A549 (cell line): ENCODE results near the gene SHC1. TPM values are rescaled to one million over a fixed set of nuclear protein-coding genes. Genes with fewer than 3 reads are reported as not detected.
A peak's percentile ranks its signal among the peaks of the same experiment; 100 is the strongest.

Source experiments
- ATAC-seq, 2 experiments: fragments of 200-7000 bp in 1 of 2; fragments of >200 bp in 1 of 2; cut with Nextera tagmentation in 1 of 2; cut with Tn5 transposase in 1 of 2; 3 replicates each; pipeline versions ENCODE4 v1.8.0 to v1.9.1; 2018 to 2020; ENCODE audit warnings: mild to moderate bottlenecking in 1 of 2, moderate library complexity in 1 of 2
- CTCF ChIA-PET: fragments of 300-600 bp; sonication (Branson Sonifier 250); formaldehyde crosslinking; extraction: SDS; loops from one replicate; lab custom pipeline; 2021; ENCODE audit warnings: antibody characterized with exemption, inconsistent platforms; lab: Yijun Ruan, JAX
- POLR2A ChIA-PET: fragments of 350-600 bp; formaldehyde crosslinking; extraction: SDS; loops from one replicate; lab custom pipeline; 2021; ENCODE audit warnings: antibody characterized with exemption, inconsistent platforms; lab: Yijun Ruan, JAX
- DNase-seq, 2 experiments: peaks; one replicate each; pipeline versions ENCODE4 v3.0.0 to v3.0.0-alpha.2; 2011 to 2016; ENCODE audit warnings: low read depth in 1 of 2, low spot score in 1 of 2
- FAIRE-seq: peaks from 2 replicates; lab custom pipeline; 2011; peaks lifted over from hg19 to GRCh38; lab: Jason Lieb, UNC
- H3K27ac ChIP-seq, 2 experiments: fragments of >200 bp; sonication (Bioruptor Twin); formaldehyde crosslinking; 3 replicates each; pipeline ENCODE4 v1.5.1; 2016 to 2017
- H3K4me1 ChIP-seq: fragments of >200 bp; sonication (Bioruptor Twin); formaldehyde crosslinking; 3 replicates; pipeline ENCODE4 v1.6.1; 2016
- H3K4me2 ChIP-seq: fragments of >200 bp; sonication (Bioruptor Twin); formaldehyde crosslinking; 3 replicates; pipeline ENCODE4 v1.6.1; 2016
- H3K4me3 ChIP-seq: fragments of >200 bp; sonication (Bioruptor Twin); formaldehyde crosslinking; 3 replicates; pipeline ENCODE4 v1.5.1; 2016
- H3K9me3 ChIP-seq: fragments of >200 bp; sonication (Bioruptor Twin); formaldehyde crosslinking; 3 replicates; pipeline ENCODE4 v1.6.1; 2016
- BHLHE40 ChIP-seq: IDR thresholded peaks from 2 replicates; pipeline ENCODE4 v1.6.1; 2012; ENCODE audit warnings: low read depth, low read length, inconsistent platforms
- CBX2 ChIP-seq: fragments of 200-600 bp; sonication (generic); IDR thresholded peaks from 2 replicates; pipeline ENCODE4 v1.6.1; 2016; ENCODE audit warnings: low read depth, mild to moderate bottlenecking, borderline replicate concordance
- CHD2 ChIP-seq: fragments of 150-350 bp; IDR thresholded peaks from 2 replicates; pipeline ENCODE4 v1.6.1; 2014; ENCODE audit warnings: low read length; ENCODE audit not compliant: partially characterized antibody
- CTCF ChIP-seq: fragments of >200 bp; sonication (Bioruptor Twin); formaldehyde crosslinking; IDR thresholded peaks from 3 replicates; pipeline ENCODE4 v1.5.1; 2016
- EHF ChIP-seq: fragments of 250-450 bp; sonication (Bioruptor Pico); IDR thresholded peaks from 2 replicates; pipeline ENCODE4 v1.5.0; 2020; ENCODE audit warnings: mild to moderate bottlenecking
- ESRRA ChIP-seq: fragments of 150-350 bp; IDR thresholded peaks from 2 replicates; pipeline ENCODE4 v1.6.1; 2014; ENCODE audit warnings: mild to moderate bottlenecking, low read length, borderline replicate concordance
- FOSL2 ChIP-seq, 2 experiments: fragments of 450-650 bp in 1 of 2; fragments of >200 bp in 1 of 2; sonication (Bioruptor Twin) in 1 of 2; formaldehyde crosslinking; IDR thresholded peaks; 2 replicates each; pipeline versions ENCODE4 v1.5.0 to v1.6.1; 2016 to 2020; ENCODE audit warnings: mild to moderate bottlenecking in 1 of 2, moderate library complexity in 1 of 2
- FOXS1 ChIP-seq: fragments of 250-450 bp; sonication (Bioruptor Pico); IDR thresholded peaks from 2 replicates; pipeline ENCODE4 v1.5.0; 2020; ENCODE audit warnings: mild to moderate bottlenecking, moderate library complexity
- GATA3 ChIP-seq: IDR thresholded peaks from 2 replicates; pipeline ENCODE4 v1.6.1; 2012; ENCODE audit warnings: borderline replicate concordance
- HDAC2 ChIP-seq: fragments of 200-600 bp; sonication (generic); IDR thresholded peaks from 2 replicates; pipeline ENCODE4 v1.6.1; 2016
- HOXA7 ChIP-seq: fragments of 250-450 bp; sonication (Bioruptor Pico); IDR thresholded peaks from 2 replicates; pipeline ENCODE4 v1.5.0; 2020; ENCODE audit warnings: mild to moderate bottlenecking, moderate library complexity
- JUN ChIP-seq, 2 experiments: fragments of >200 bp; sonication (Bioruptor Twin); formaldehyde crosslinking; IDR thresholded peaks; 2 replicates in 1 of 2; 3 replicates in 1 of 2; pipeline ENCODE4 v1.6.1; 2016 to 2017
- MAZ ChIP-seq: fragments of 150-350 bp; IDR thresholded peaks from 2 replicates; pipeline ENCODE4 v1.6.1; 2014; ENCODE audit warnings: antibody characterized with exemption, low read depth, low read length, borderline replicate concordance
- NPAS2 ChIP-seq: fragments of 250-450 bp; sonication (Bioruptor Pico); IDR thresholded peaks from 2 replicates; pipeline ENCODE4 v1.8.0; 2022; ENCODE audit warnings: mild to moderate bottlenecking, moderate library complexity, borderline replicate concordance
- NR3C1 ChIP-seq: fragments of >200 bp; sonication (Bioruptor Twin); formaldehyde crosslinking; IDR thresholded peaks from 3 replicates; pipeline ENCODE4 v1.6.1; 2017
- PHF8 ChIP-seq: fragments of 200-600 bp; sonication (generic); IDR thresholded peaks from 2 replicates; pipeline ENCODE4 v1.6.1; 2016; ENCODE audit warnings: low read depth, mild to moderate bottlenecking, antibody characterized with exemption, moderate library complexity, borderline replicate concordance
- RCOR1 ChIP-seq: fragments of 150-350 bp; IDR thresholded peaks from 2 replicates; pipeline ENCODE4 v1.6.1; 2014; ENCODE audit warnings: antibody characterized with exemption, low read length, low read depth
- REST ChIP-seq: fragments of 200-600 bp; sonication (generic); IDR thresholded peaks from 2 replicates; pipeline ENCODE4 v1.6.1; 2016; ENCODE audit warnings: antibody characterized with exemption, mild to moderate bottlenecking, moderate library complexity
- SREBF2 ChIP-seq: fragments of 450-650 bp; IDR thresholded peaks from 2 replicates; pipeline ENCODE4 v1.6.1; 2014; ENCODE audit warnings: mild to moderate bottlenecking, moderate library complexity
- TP53 ChIP-seq: fragments of 250-450 bp; sonication (Bioruptor Pico); IDR thresholded peaks from 2 replicates; pipeline ENCODE4 v1.5.0; 2021; ENCODE audit warnings: mild to moderate bottlenecking, moderate library complexity
- ZFP36 ChIP-seq: fragments of 450-650 bp; IDR thresholded peaks from 2 replicates; pipeline ENCODE4 v1.6.1; 2014; ENCODE audit warnings: borderline replicate concordance; ENCODE audit not compliant: partially characterized antibody
- ZNF302 ChIP-seq: fragments of 250-450 bp; sonication (Bioruptor Pico); IDR thresholded peaks from 2 replicates; pipeline ENCODE4 v1.9.0; 2021; ENCODE audit warnings: inconsistent platforms, mild to moderate bottlenecking, moderate library complexity
- ZSCAN20 ChIP-seq: fragments of 250-450 bp; sonication (Bioruptor Pico); IDR thresholded peaks from 2 replicates; pipeline ENCODE4 v1.8.0; 2022; ENCODE audit warnings: mild to moderate bottlenecking, moderate library complexity
- WGBS: methylation state at CpG from one replicate; pipeline ENCODE4 v1.1.6; 2017; ENCODE audit errors: missing lambda C conversion rate; 5-methylcytosine and 5-hydroxymethylcytosine counted together
- polyA plus RNA-seq, 4 experiments: library from polyadenylated mRNA; depleted of rRNA in 3 of 4; stranded (reverse); fragments of >200 nt; fragmentation: RNase III in 1 of 4; extraction: RNeasy Plus Mini Kit Qiagen cat#74134 plus additional on column Dnase treatment in 1 of 4; gene quantifications; 2 replicates in 3 of 4; 3 replicates in 1 of 4; pipeline ENCODE4 v1.2.3, GENCODE V29; 2011 to 2017
- TF ChIP-seq, protein P1 (sequence below): fragments of >200 bp; sonication (Bioruptor Twin); formaldehyde crosslinking; IDR thresholded peaks from 3 replicates; pipeline ENCODE4 v1.6.1; 2016

SHC1 gene
- polyA plus RNA-seq, 2 of the 4 experiments (the other 2 are of a cell fraction), result 118 to 174 TPM

- TF ChIP-seq REST (no peak), FOSL2 (IDR thresholded peaks at IDR 0.05) (no peak), FOSL2 (CRISPR knock-in tag; IDR thresholded peaks at IDR 0.05) (peak; percentile 46), CBX2 (peak; percentile 90; the same call in 1 of the 2 replicates), PHF8 (peak; percentile 70), HOXA7 (CRISPR knock-in tag) (no peak), HDAC2 (no peak), ZFP36 (no peak), NR3C1 (no peak), TP53 (no peak), ESRRA (no peak; the same call in 1 of the 2 replicates), RCOR1 (no peak), JUN (IDR thresholded peaks at IDR 0.05) (peak in 1 of 2 experiments; percentile 46; a peak in 2 of 5 replicates)
- TF ChIP-seq, all 56 proteins: peak for 10
These were observed 33.2 kb downstream of the SHC1 start (continued) for GRCh38 chr1:154937085-154937987.

- Histone ChIP-seq H3K4me2 (peak within 1 kb of the TSS; percentile 92), H3K4me3 (peak within 1 kb of the TSS; percentile 61), H3K9me3 (no peaks in the 10 kb centered on the region), H3K27ac (peak within 1 kb of the TSS; percentile 97 to 98), H3K4me1 (peaks cover 25% of the 10 kb centered on the region)
- peak; percentile 97 for DNase-seq
- 2% methylated on average over 37 of the region's 45 CpGs for WGBS
- POLR2A ChIA-PET, result interaction anchor here (0.6 to 1.5 kb wide), 12 partner anchors 9 to 457 kb away, joined by 3 to 7 read pairs (median 3); partner anchors contain the start of genes PBXIP1 and SHC1
- no peak for FAIRE-seq
- peak; percentile 86 to 91 for ATAC-seq
- CTCF ChIA-PET, result interaction anchor here (0.6 to 4.3 kb wide), 21 partner anchors 9 to 458 kb away, joined by 3 to 20 read pairs (median 4); partner anchors contain the start of genes PBXIP1 and PYGO2
- TF ChIP-seq, protein P1, sequence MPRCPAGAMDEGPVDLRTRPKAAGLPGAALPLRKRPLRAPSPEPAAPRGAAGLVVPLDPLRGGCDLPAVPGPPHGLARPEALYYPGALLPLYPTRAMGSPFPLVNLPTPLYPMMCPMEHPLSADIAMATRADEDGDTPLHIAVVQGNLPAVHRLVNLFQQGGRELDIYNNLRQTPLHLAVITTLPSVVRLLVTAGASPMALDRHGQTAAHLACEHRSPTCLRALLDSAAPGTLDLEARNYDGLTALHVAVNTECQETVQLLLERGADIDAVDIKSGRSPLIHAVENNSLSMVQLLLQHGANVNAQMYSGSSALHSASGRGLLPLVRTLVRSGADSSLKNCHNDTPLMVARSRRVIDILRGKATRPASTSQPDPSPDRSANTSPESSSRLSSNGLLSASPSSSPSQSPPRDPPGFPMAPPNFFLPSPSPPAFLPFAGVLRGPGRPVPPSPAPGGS, result no peak
- TF ChIP-seq RCOR1 (no peak), CTCF (peak; percentile 39; the same call in 2 of the 3 replicates), SREBF2 (no peak), FOXS1 (CRISPR knock-in tag) (peak; percentile 78), ZNF302 (CRISPR knock-in tag) (no peak), CBX2 (no peak), EHF (0 out of 2 replicates have a peak, but pooled peaks have one; percentile 80), GATA3 (peak; percentile 84), REST (peak; percentile 64), ZSCAN20 (no peak), NPAS2 (CRISPR knock-in tag) (no peak), MAZ (no peak), BHLHE40 (0 out of 2 replicates have a peak, but pooled peaks have one; percentile 30), CHD2 (peak; percentile 78), HOXA7 (CRISPR knock-in tag) (peak; percentile 64; the same call in 1 of the 2 replicates), JUN (IDR thresholded peaks at IDR 0.05) (peak in 1 of 2 experiments; percentile 59; a peak in 2 of 5 replicates), HDAC2 (no peak)
These were observed 33.9 kb downstream of the SHC1 start, which contains the start of gene PMVK for GRCh38 chr1:154936555-154937084. PMVK (minus strand) TSS chr1:154936719; CDS start chr1:154936685, 34 bp downstream.
